DLD1 (cell line): ENCODE measurements around the gene CCDC85B.

Experiments used
- in situ Hi-C: cut with HindIII; loops from 2 replicates; pipeline ENCODE4 v1.10.0; 2017; ENCODE audit warnings: low sequenced_read_pairs

CCDC85B gene

GRCh38 chr11:65903715-65904114 lies 13.2 kb downstream of the CCDC85B start:
- in situ Hi-C loops: no loop called here

DNA sequence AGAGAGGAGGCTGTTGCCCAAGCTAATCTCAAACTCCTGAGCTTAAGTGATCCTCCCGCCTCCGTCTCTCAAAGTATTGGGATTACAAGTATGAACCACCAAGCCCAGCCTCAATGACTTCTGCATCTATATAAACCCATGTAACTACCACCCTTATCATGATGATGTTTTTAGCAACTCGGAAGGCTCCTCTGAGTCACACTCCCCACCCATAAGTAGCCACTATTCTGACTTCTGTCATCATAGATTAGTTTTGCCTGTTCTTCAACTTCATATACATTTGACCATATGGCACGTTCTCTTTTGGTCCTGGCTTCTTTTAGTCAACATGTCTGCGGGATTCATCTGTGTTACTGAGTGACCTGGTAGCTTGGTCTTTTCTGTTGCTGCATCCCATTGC lies 16.1 kb downstream of the CCDC85B start:
- in situ Hi-C loops: no loop called here

GRCh38 chr11:65907878-65908277 lies 17.4 kb downstream of the CCDC85B start:
- in situ Hi-C loops: no loop called here

- in situ Hi-C loops: no loop called here
These were observed 21.5 kb downstream of the CCDC85B start for GRCh38 chr11:65911682-65912568.

GRCh38 chr11:65912845-65913244 lies 22.4 kb downstream of the CCDC85B start:
- in situ Hi-C loops: no loop called here

GRCh38 chr11:65915101-65915820 lies 24.8 kb downstream of the CCDC85B start:
- in situ Hi-C loops: no loop called here

- in situ Hi-C loops: no loop called here
These were observed 25.4 kb downstream of the CCDC85B start for GRCh38 chr11:65915821-65916251.

DNA sequence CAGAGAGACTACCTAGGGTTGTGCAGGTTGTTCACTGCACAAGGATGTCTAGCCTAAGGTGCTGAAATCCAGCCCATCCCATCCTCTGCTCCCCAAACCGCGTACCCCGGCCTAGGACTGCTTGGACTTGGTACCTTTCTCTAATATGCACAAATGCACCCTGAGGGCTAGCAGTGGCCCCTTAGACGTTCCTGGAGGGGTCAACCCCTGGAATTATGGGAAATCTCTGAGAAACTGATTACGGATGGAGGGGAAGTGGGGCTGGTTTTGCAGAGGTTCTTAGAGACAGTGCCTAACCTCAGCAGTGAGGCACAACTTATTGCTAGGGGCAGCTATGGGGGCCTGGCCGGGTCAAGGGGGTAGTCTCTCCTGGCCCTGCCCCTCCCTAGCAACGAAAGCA lies 25.9 kb downstream of the CCDC85B start:
- in situ Hi-C loops: no loop called here

- in situ Hi-C loops: no loop called here
These were observed 26.6 kb downstream of the CCDC85B start for GRCh38 chr11:65917077-65917433.

GRCh38 chr11:65917434-65918210 lies 27.1 kb downstream of the CCDC85B start:
- in situ Hi-C loops: no loop called here

GRCh38 chr11:65918211-65919140 lies 28.0 kb downstream of the CCDC85B start, which contains the start of gene C11orf68:
TSS of gene C11orf68 (minus strand) at chr11:65919062. CDS start at chr11:65919031, 31 bp downstream.
- in situ Hi-C loops: no loop called here

DNA sequence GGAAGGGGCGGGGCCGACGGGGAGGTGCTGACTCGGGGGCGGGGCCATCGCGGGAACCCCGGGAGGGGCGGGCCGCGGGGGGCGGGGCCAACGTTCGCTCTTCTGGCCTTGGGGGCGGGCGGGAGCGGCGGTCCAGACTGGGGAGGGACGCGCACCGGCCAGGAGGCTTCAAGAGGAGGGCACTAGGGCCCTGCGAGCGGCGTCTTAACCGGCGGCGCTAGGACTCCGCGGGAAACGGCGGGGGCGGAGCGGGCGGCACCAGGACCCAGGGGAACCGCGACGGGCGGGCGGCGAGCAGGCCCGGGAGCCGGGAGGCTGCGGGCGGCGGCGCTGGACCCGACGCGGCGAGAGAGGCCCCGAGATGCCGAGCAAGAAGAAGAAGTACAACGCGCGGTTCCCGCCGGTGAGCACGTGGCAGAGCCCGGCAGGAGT lies 28.7 kb downstream of the CCDC85B start, which contains the start of gene DRAP1:
DRAP1 (plus strand) TSS at position 286 of the 432 bp plus-strand sequence; CDS start at position 362, 76 bp downstream.
- in situ Hi-C loops: no loop called here

- in situ Hi-C loops: no loop called here
These were observed 29.3 kb downstream of the CCDC85B start for GRCh38 chr11:65919573-65920371.

- in situ Hi-C loops: no loop called here
These were observed 29.9 kb downstream of the CCDC85B start for GRCh38 chr11:65920372-65920802.

GRCh38 chr11:65921033-65921555 lies 30.6 kb downstream of the CCDC85B start:
- in situ Hi-C loops: no loop called here

- in situ Hi-C loops: no loop called here
These were observed 31.4 kb downstream of the CCDC85B start for GRCh38 chr11:65921876-65922275.

DNA sequence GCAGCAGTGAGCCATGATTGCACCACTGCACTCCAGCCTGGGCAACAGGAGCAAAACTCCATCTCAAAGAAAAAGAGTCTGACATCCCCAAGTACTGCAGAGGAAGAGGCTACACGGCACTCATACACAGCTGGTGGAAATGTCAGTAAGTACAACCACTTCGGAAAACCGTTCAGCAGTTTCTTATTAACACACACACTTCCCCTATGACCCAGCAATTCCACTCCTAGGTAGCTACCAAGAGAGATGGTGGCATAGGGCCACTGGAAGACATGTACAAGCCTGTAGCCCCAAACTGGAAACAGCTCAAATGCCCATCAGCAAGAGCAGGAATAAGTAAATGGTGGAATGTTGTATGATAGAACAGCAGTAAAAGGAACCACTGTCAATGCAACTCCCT lies 32.1 kb downstream of the CCDC85B start:
- in situ Hi-C loops: no loop called here

DNA sequence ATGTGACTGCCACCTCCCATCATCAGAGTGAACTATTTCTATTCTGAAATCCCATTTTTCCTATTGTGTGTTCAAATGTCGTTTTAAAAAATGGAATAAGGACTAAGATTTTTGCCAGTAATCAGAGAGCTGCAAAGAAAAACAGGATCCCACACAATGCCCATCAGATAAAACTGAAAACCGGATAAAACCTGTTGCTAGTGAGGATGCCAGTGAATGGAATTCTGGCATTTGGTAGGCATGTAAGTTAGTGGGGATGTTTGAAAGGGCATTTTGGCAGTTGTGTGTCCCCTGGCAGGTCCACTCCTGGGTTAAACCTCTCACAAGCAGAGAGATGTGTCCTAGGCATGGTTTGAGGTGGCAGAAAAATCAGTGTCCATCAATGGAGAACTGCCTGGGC lies 34.9 kb downstream of the CCDC85B start:
- in situ Hi-C loops: no loop called here

- in situ Hi-C loops: no loop called here
These were observed 37.5 kb downstream of the CCDC85B start for GRCh38 chr11:65927904-65928397.
